Tibial artery (tissue), 4 donors: Measurements from ENCODE around the gene ALKBH2.

ENCODE experiments used
- DNase-seq, 2 donors: peaks; one replicate each; pipeline ENCODE4 v3.0.0-alpha.2; 2019
- H3K27ac ChIP-seq, 2 donors: fragments of 200-600 bp; sonication (generic) in 1 of 2; 1 replicate in 1 of 2; 2 replicates in 1 of 2; pipeline ENCODE4 v1.5.1; 2018 to 2019; ENCODE audit warnings: mild to moderate bottlenecking in 1 of 2
- H3K27me3 ChIP-seq, 2 donors: fragments of 200-600 bp; sonication (generic) in 1 of 2; one replicate each; pipeline versions ENCODE4 v1.5.1 to v1.6.0; 2016 to 2019
- H3K36me3 ChIP-seq, 3 donors: fragments of 200-600 bp; sonication (generic) in 2 of 3; one replicate each; pipeline ENCODE4 v1.5.1; 2016 to 2019; ENCODE audit warnings: mild to moderate bottlenecking in 2 of 3
- H3K4me1 ChIP-seq, 4 donors: fragments of 200-600 bp; sonication (generic) in 2 of 4; 1 replicate in 3 of 4; 2 replicates in 1 of 4; pipeline ENCODE4 v1.5.1; 2016 to 2019
- H3K4me3 ChIP-seq, 2 donors: fragments of 200-600 bp; sonication (generic) in 1 of 2; 1 replicate in 1 of 2; 2 replicates in 1 of 2; pipeline ENCODE4 v1.5.1; 2018 to 2019; ENCODE audit warnings: mild to moderate bottlenecking in 2 of 2
- H3K9me3 ChIP-seq, 3 donors: fragments of 200-600 bp; sonication (generic) in 1 of 3; one replicate each; pipeline ENCODE4 v1.5.1; 2016 to 2019
- CTCF ChIP-seq, 2 experiments: fragments of 200-600 bp in 1 of 2; fragments of 450-650 bp in 1 of 2; IDR thresholded peaks; one replicate each; pipeline ENCODE4 v1.5.1; 2017 to 2019; ENCODE audit warnings: antibody characterized with exemption in 2 of 2, mild to moderate bottlenecking in 1 of 2, moderate library complexity in 1 of 2
- intact Hi-C: fragments of 100-400 bp; cut with DNase I; formaldehyde crosslinking; loops from one replicate; pipeline ENCODE4 v1.15.0; 2023; ENCODE audit warnings: low total_unique reads

The ALKBH2 gene

GRCh38 chr12:109134186-109134917 lies 41.1 kb upstream of the ALKBH2 start:
- H3K27me3 ChIP-seq = no peaks in the 10 kb centered on the region
- peak in 1 of 2 experiments; percentile 11 for TF ChIP-seq CTCF (IDR thresholded peaks at IDR 0.05)
- H3K4me3 ChIP-seq = no peak overlapping the region
- no peaks in the 10 kb centered on the region for H3K9me3 ChIP-seq
- intact Hi-C loops = no loop called here
- H3K27ac ChIP-seq = no peak overlapping the region
- peaks cover 0 to 2% (median under 1%) of the 10 kb centered on the region in 3 donors for H3K36me3 ChIP-seq
- peaks cover 0 to 4% (median 0%) of the 10 kb centered on the region in 4 donors for H3K4me1 ChIP-seq
- peak in 1 of 2 donors; percentile 73 for DNase-seq

GRCh38 chr12:109131154-109132050 lies 38.1 kb upstream of the ALKBH2 start:
- Histone ChIP-seq H3K36me3 (peaks cover 0 to under 1% (median 0%) of the 10 kb centered on the region in 3 donors), H3K4me1 (peaks cover 0 to 4% (median 0%) of the 10 kb centered on the region in 4 donors), H3K9me3 (no peaks in the 10 kb centered on the region), H3K4me3 (no peak overlapping the region), H3K27ac (peak overlapping the region in 1 of 2 donors; percentile 7), H3K27me3 (no peaks in the 10 kb centered on the region)
- intact Hi-C loops = no loop called here
- no peak for TF ChIP-seq CTCF (IDR thresholded peaks at IDR 0.05)
- DNase-seq = peak in 1 of 2 donors; percentile 75

DNA sequence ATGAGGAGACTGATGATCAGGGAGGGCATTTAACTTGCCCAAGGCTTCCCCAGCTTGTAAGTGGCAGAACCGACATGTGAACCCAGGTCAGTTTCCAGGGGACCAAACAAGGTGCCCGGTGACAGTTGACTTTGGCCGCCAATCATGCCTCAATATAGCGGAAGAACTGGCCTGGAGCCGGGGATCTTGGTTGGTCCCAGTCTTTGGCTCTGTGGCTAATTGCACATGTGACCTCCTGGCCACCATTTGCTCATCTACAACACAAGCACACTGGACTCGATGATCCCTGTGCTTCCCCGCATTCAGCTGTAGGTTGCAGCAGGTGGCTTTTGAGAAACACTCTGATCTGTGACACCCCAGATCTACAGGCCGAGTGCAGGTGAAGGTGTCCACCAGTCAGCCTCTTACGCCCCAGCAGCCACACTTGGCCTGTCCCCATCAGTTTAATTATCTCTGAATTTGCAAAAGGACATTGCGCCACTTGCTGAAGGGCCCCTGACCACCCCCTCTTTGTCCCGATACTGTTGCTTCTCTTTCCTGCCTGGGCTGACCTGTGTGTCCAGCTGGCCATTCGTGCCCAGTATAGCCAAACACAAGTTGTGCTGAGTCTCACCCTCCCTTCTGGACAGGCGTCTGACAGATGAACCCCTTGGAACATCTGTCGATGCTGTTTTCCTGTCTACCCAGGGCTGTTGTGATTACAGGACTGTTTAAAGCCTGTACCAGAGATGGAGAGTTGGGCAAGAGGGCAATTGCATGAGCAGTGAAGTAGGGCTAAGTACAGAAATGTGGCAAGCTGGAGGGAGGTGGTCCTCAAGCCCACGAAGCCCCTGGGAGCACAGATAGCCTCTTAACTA lies 37.3 kb upstream of the ALKBH2 start:
- H3K9me3 ChIP-seq = no peaks in the 10 kb centered on the region
- H3K36me3 ChIP-seq = peaks cover 0 to 8% (median 0%) of the 10 kb centered on the region in 3 donors
- H3K4me1 ChIP-seq = peaks cover 0 to 4% (median 0%) of the 10 kb centered on the region in 4 donors
- no peaks in the 10 kb centered on the region for H3K27me3 ChIP-seq
- H3K4me3 ChIP-seq = no peak overlapping the region
- H3K27ac ChIP-seq = no peak overlapping the region
- no peak for TF ChIP-seq CTCF (IDR thresholded peaks at IDR 0.05)
- peak in 1 of 2 donors; percentile 38 for DNase-seq
- intact Hi-C loops = no loop called here

GRCh38 chr12:109127533-109128242 lies 34.4 kb upstream of the ALKBH2 start:
- Histone ChIP-seq H3K9me3 (no peaks in the 10 kb centered on the region), H3K27me3 (no peaks in the 10 kb centered on the region), H3K4me1 (no peaks in the 10 kb centered on the region), H3K36me3 (peaks cover 0 to 8% (median 0%) of the 10 kb centered on the region in 3 donors), H3K4me3 (no peak overlapping the region), H3K27ac (no peak overlapping the region)
- TF ChIP-seq CTCF (IDR thresholded peaks at IDR 0.05) = no peak
- DNase-seq = peak in 1 of 2 donors; percentile 46
- intact Hi-C loops = no loop called here
